ENCODE measurements around the gene TIMMDC1.

GRCh38 chr3:119569156-119569555 is 70.8 kb downstream of the TIMMDC1 start:
- TF ChIP-seq CTCF (IDR thresholded peaks at IDR 0.05 in 2 of 3, conservative IDR thresholded peaks at IDR 0.05 in 1 of 3; ENCODE audit: borderline replicate concordance in 1 of 3, insufficient read depth in 1 of 3, low read depth in 2 of 3, low read length in 2 of 3) (no peak), JUND (IDR thresholded peaks at IDR 0.05) (no peak), EGR1 (IDR thresholded peaks at IDR 0.05; ENCODE audit: low read depth) (no peak), ATF3 (IDR thresholded peaks at IDR 0.05) (no peak), CEBPB (IDR thresholded peaks at IDR 0.05; ENCODE audit: low read depth) (no peak), EZH2 (IDR thresholded peaks at IDR 0.05) (no peak)
